HepG2 (cell line): ENCODE results near the gene TSGA10. TPM values are rescaled to one million over a fixed set of nuclear protein-coding genes. Genes with fewer than 3 reads are reported as not detected.
A peak's percentile ranks its signal among the peaks of the same experiment; 100 is the strongest.

Source experiments
- AKNA ChIP-seq: sonication (generic); formaldehyde crosslinking; IDR thresholded peaks from 2 replicates; pipeline ENCODE4 v1.4.0; 2020; ENCODE audit warnings: missing genetic modification reagents, borderline replicate concordance
- ARNT2 ChIP-seq: sonication (generic); formaldehyde crosslinking; IDR thresholded peaks from 2 replicates; pipeline ENCODE4 v1.8.0; 2022; ENCODE audit warnings: mild to moderate bottlenecking, low read depth, missing genetic modification reagents, moderate library complexity
- DMTF1 ChIP-seq: sonication (generic); formaldehyde crosslinking; IDR thresholded peaks from 2 replicates; pipeline ENCODE4 v1.4.0; 2020; ENCODE audit warnings: mild to moderate bottlenecking, missing genetic modification reagents
- HOXD1 ChIP-seq: sonication (generic); formaldehyde crosslinking; IDR thresholded peaks from 2 replicates; pipeline ENCODE4 v1.5.0; 2020; ENCODE audit warnings: missing genetic modification reagents
- MXD1 ChIP-seq: sonication (generic); formaldehyde crosslinking; IDR thresholded peaks from 2 replicates; pipeline ENCODE4 v1.4.0; 2020; ENCODE audit warnings: mild to moderate bottlenecking, missing genetic modification reagents
- PCBP2 ChIP-seq: fragments of 200-400 bp; formaldehyde crosslinking; optimal IDR thresholded peaks from 2 replicates; pipeline ENCODE3; 2018; ENCODE audit warnings: low read length, low read depth; ENCODE audit not compliant: poor library complexity, severe bottlenecking
- SUZ12 ChIP-seq: fragments of 150-350 bp; IDR thresholded peaks from 2 replicates; pipeline ENCODE4 v1.6.1; 2014; ENCODE audit warnings: low read depth, low read length
- TFDP2 ChIP-seq: sonication (generic); formaldehyde crosslinking; IDR thresholded peaks from 2 replicates; pipeline ENCODE4 v1.4.0; 2020; ENCODE audit warnings: missing genetic modification reagents
- ZBTB25 ChIP-seq: IDR thresholded peaks from 2 replicates; pipeline ENCODE4 v1.6.1; 2018; ENCODE audit warnings: missing genetic modification reagents
- ZMAT5 ChIP-seq: sonication (generic); formaldehyde crosslinking; IDR thresholded peaks from 2 replicates; pipeline ENCODE4 v1.5.0; 2020; ENCODE audit warnings: mild to moderate bottlenecking, low read depth, missing genetic modification reagents, borderline replicate concordance
- ZNF121 ChIP-seq: sonication (generic); formaldehyde crosslinking; IDR thresholded peaks from 2 replicates; pipeline ENCODE4 v1.5.0; 2020; ENCODE audit warnings: mild to moderate bottlenecking, missing genetic modification reagents
- ZNF124 ChIP-seq: sonication (generic); formaldehyde crosslinking; IDR thresholded peaks from 2 replicates; pipeline ENCODE4 v1.4.0; 2020; ENCODE audit warnings: missing genetic modification reagents
- ZNF503 ChIP-seq: sonication (generic); formaldehyde crosslinking; IDR thresholded peaks from 2 replicates; pipeline ENCODE4 v1.4.0; 2020; ENCODE audit warnings: missing genetic modification reagents
- ZNF572 ChIP-seq: sonication (generic); formaldehyde crosslinking; IDR thresholded peaks from 2 replicates; pipeline ENCODE4 v1.5.1; 2020; ENCODE audit warnings: mild to moderate bottlenecking, missing genetic modification reagents
- polyA plus RNA-seq, 8 experiments: library from polyadenylated mRNA; depleted of rRNA in 3 of 8; stranded (reverse) in 7 of 8; unstranded in 1 of 8; fragments of >200 nt; fragmentation: Illumina TruSeq in 4 of 8; extraction: Trizol in 4 of 8; gene quantifications; 2 replicates each; pipeline versions ENCODE4 v1.2.1 to v1.2.3, GENCODE V29; 2011 to 2016; ENCODE audit warnings: low read depth in 4 of 8, missing spikeins in 1 of 8, mixed read lengths in 1 of 8; ENCODE audit not compliant: insufficient read depth in 1 of 8
- total RNA-seq, 5 experiments: library from RNA; depleted of rRNA; stranded (reverse); fragments of >200 nt; fragmentation: Illumina TruSeq; extraction: Trizol; gene quantifications; 2 replicates each; pipeline ENCODE4 v1.2.3, GENCODE V29; 2016; ENCODE audit warnings: low read depth in 1 of 5

The TSGA10 gene
- total and polyA plus RNA-seq, 2 of the 13 experiments (the other 11 are each of a cell fraction or from before 2014, with no cell fraction given) = 4.7 to 13.1 TPM

- TF ChIP-seq AKNA = no peak
- peak; percentile 92 for TF ChIP-seq TFDP2
- peak; percentile 97 for TF ChIP-seq ZBTB25
- TF ChIP-seq PCBP2 = peak; percentile 14
- TF ChIP-seq DMTF1 = 0 out of 2 replicates have a peak, but pooled peaks have one; percentile 50
- peak; percentile 94; the same call in 1 of the 2 replicates for TF ChIP-seq ZNF124 (CRISPR knock-in tag)
- no peak; the same call in 1 of the 2 replicates for TF ChIP-seq ZNF121
- TF ChIP-seq HOXD1 (CRISPR knock-in tag) = peak; percentile 94; the same call in 1 of the 2 replicates
- TF ChIP-seq ZMAT5 (CRISPR knock-in tag) = no peak
- TF ChIP-seq ARNT2 (CRISPR knock-in tag) = peak; percentile 87
- TF ChIP-seq ZNF572 (CRISPR knock-in tag) = peak; percentile 91; the same call in 1 of the 2 replicates
- TF ChIP-seq SUZ12 = no peak
- TF ChIP-seq ZNF503 (CRISPR knock-in tag) = peak; percentile 78
- peak; percentile 55; the same call in 1 of the 2 replicates for TF ChIP-seq MXD1 (CRISPR knock-in tag)
Measured at GRCh38 chr2:99180755-99181623, 26.2 kb upstream of the TSGA10 start, which contains the start of the genes MITD1 and MRPL30 (continued).
